ENCODE results near the gene EPN3. TPM values are rescaled to one million over a fixed set of nuclear protein-coding genes. Genes with fewer than 3 reads are reported as not detected.

EPN3 gene
- total and polyA plus RNA-seq, 2 experiments from 2014 or later: 2.3 to 7.7 TPM

- TF ChIP-seq, protein P1, sequence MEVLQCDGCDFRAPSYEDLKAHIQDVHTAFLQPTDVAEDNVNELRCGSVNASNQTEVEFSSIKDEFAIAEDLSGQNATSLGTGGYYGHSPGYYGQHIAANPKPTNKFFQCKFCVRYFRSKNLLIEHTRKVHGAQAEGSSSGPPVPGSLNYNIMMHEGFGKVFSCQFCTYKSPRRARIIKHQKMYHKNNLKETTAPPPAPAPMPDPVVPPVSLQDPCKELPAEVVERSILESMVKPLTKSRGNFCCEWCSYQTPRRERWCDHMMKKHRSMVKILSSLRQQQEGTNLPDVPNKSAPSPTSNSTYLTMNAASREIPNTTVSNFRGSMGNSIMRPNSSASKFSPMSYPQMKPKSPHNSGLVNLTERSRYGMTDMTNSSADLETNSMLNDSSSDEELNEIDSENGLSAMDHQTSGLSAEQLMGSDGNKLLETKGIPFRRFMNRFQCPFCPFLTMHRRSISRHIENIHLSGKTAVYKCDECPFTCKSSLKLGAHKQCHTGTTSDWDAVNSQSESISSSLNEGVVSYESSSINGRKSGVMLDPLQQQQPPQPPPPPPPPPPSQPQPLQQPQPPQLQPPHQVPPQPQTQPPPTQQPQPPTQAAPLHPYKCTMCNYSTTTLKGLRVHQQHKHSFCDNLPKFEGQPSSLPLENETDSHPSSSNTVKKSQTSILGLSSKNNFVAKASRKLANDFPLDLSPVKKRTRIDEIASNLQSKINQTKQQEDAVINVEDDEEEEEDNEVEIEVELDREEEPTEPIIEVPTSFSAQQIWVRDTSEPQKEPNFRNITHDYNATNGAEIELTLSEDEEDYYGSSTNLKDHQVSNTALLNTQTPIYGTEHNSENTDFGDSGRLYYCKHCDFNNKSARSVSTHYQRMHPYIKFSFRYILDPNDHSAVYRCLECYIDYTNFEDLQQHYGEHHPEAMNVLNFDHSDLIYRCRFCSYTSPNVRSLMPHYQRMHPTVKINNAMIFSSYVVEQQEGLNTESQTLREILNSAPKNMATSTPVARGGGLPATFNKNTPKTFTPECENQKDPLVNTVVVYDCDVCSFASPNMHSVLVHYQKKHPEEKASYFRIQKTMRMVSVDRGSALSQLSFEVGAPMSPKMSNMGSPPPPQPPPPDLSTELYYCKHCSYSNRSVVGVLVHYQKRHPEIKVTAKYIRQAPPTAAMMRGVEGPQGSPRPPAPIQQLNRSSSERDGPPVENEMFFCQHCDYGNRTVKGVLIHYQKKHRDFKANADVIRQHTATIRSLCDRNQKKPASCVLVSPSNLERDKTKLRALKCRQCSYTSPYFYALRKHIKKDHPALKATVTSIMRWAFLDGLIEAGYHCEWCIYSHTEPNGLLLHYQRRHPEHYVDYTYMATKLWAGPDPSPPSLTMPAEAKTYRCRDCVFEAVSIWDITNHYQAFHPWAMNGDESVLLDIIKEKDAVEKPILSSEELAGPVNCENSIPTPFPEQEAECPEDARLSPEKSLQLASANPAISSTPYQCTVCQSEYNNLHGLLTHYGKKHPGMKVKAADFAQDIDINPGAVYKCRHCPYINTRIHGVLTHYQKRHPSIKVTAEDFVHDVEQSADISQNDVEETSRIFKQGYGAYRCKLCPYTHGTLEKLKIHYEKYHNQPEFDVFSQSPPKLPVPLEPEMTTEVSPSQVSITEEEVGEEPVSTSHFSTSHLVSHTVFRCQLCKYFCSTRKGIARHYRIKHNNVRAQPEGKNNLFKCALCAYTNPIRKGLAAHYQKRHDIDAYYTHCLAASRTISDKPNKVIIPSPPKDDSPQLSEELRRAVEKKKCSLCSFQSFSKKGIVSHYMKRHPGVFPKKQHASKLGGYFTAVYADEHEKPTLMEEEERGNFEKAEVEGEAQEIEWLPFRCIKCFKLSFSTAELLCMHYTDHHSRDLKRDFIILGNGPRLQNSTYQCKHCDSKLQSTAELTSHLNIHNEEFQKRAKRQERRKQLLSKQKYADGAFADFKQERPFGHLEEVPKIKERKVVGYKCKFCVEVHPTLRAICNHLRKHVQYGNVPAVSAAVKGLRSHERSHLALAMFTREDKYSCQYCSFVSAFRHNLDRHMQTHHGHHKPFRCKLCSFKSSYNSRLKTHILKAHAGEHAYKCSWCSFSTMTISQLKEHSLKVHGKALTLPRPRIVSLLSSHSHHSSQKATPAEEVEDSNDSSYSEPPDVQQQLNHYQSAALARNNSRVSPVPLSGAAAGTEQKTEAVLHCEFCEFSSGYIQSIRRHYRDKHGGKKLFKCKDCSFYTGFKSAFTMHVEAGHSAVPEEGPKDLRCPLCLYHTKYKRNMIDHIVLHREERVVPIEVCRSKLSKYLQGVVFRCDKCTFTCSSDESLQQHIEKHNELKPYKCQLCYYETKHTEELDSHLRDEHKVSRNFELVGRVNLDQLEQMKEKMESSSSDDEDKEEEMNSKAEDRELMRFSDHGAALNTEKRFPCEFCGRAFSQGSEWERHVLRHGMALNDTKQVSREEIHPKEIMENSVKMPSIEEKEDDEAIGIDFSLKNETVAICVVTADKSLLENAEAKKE (CRISPR knock-in tag; IDR thresholded peaks at IDR 0.05): no peak
- TF ChIP-seq CREB1 (CRISPR knock-in tag; IDR thresholded peaks at IDR 0.05; ENCODE audit: low read depth) (no peak), NANOG (IDR thresholded peaks at IDR 0.05; ENCODE audit: borderline replicate concordance) (no peak), ZNF114 (CRISPR knock-in tag; IDR thresholded peaks at IDR 0.05) (no peak), JUNB (IDR thresholded peaks at IDR 0.05; ENCODE audit: unreplicated experiment) (no peak), STAT1 (IDR thresholded peaks at IDR 0.05; ENCODE audit: unreplicated experiment) (no peak)
Observed at GRCh38 chr17:50571681-50572080, 39.1 kb downstream of the EPN3 start (continued).

DNA sequence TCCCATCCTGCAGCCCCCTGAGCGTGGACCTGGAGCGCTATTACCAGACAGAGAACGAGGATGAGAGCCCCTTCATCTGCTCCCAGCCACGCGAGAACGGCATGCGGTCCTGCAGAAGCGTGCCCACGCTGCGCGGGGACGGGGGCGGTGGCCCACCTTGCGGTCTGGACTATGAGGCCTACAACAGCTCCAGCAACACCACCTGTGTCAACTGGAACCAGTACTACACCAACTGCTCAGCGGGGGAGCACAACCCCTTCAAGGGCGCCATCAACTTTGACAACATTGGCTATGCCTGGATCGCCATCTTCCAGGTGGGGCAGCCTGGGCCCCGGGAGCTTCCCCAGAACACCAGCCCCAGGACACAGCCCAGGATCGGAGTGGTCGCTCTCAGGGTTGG is 40.0 kb downstream of the EPN3 start:
- Mint-ChIP-seq H3K4me1 (peaks cover 33% of the 10 kb centered on the region), H3K9me3 (no peaks in the 10 kb centered on the region), H3K27ac (no peak overlapping the region), H3K4me3 (no peak overlapping the region), H3K27me3 (ENCODE audit: insufficient read depth, low read depth, poor library complexity) (peaks cover 14% of the 10 kb centered on the region), H3K36me3 (ENCODE audit: low read depth) (no peaks in the 10 kb centered on the region; the same call in 2 of the 3 replicates)
- no peaks in the 10 kb centered on the region for H3K79me2 ChIP-seq (replicated peaks; ENCODE audit: insufficient read depth)
- peaks cover 8% of the 10 kb centered on the region for H3K4me1 ChIP-seq (ENCODE audit: insufficient read depth)
- H3K4me2 ChIP-seq: no peak overlapping the region
- no peaks in the 10 kb centered on the region for H3K9me2 ChIP-seq (ENCODE audit: insufficient read depth)
- no peak overlapping the region for H3K4me3 ChIP-seq
- no peak overlapping the region for H2AFZ ChIP-seq
- DNase-seq (ENCODE audit: low spot score) (no peak), ATAC-seq (no peak)
- peaks cover 3% of the 10 kb centered on the region; the same call in 1 of the 2 replicates for H3K27me3 ChIP-seq (ENCODE audit: insufficient read depth)
- no peaks in the 10 kb centered on the region for H3K36me3 ChIP-seq (ENCODE audit: insufficient read depth)
- H3K27ac ChIP-seq (ENCODE audit: low read depth): no peak overlapping the region
- no peaks in the 10 kb centered on the region for H3F3A ChIP-seq (replicated peaks; ENCODE audit: low read depth)
- H4K20me1 ChIP-seq (replicated peaks; ENCODE audit: insufficient read depth): no peaks in the 10 kb centered on the region
- TF ChIP-seq POLR2AphosphoS5 (IDR thresholded peaks at IDR 0.05; ENCODE audit: low read depth) (no peak), STAT1 (IDR thresholded peaks at IDR 0.05; ENCODE audit: unreplicated experiment) (no peak), REST (IDR thresholded peaks at IDR 0.05; ENCODE audit: unreplicated experiment) (no peak)
